ENCODE measurements around the gene CTNND2. TPM values are rescaled to one million over a fixed set of nuclear protein-coding genes. Genes with fewer than 3 reads are reported as not detected.

The CTNND2 gene
- total RNA-seq, 1 donor from 2014 or later: 143 TPM

GRCh38 chr5:11082404-11082945, 821.8 kb downstream of the CTNND2 start:
- H3K27me3 Mint-ChIP-seq: no peaks in the 10 kb centered on the region
- H3K4me1 Mint-ChIP-seq (ENCODE audit: low read depth): peaks cover 14% of the 10 kb centered on the region
- no peak for TF ChIP-seq CTCF (IDR thresholded peaks at IDR 0.05; ENCODE audit: unreplicated experiment)
- H3K27ac Mint-ChIP-seq: no peak overlapping the region
- peaks cover 4% of the 10 kb centered on the region for H3K9me3 Mint-ChIP-seq (ENCODE audit: low read depth)
- no peak for DNase-seq (ENCODE audit: low spot score, unreplicated experiment)
- no peak overlapping the region for H3K4me3 Mint-ChIP-seq (ENCODE audit: low read depth)
- H3K36me3 Mint-ChIP-seq (ENCODE audit: insufficient read depth): peaks cover 30% of the 10 kb centered on the region

GRCh38 chr5:11076945-11077613, 827.2 kb downstream of the CTNND2 start:
- no peak overlapping the region for H3K4me3 Mint-ChIP-seq (ENCODE audit: low read depth)
- H3K27me3 Mint-ChIP-seq: no peaks in the 10 kb centered on the region
- H3K36me3 Mint-ChIP-seq (ENCODE audit: insufficient read depth): peaks cover 24% of the 10 kb centered on the region
- peaks cover 3% of the 10 kb centered on the region for H3K9me3 Mint-ChIP-seq (ENCODE audit: low read depth)
- H3K4me1 Mint-ChIP-seq (ENCODE audit: low read depth): peaks cover 14% of the 10 kb centered on the region
- no peak for DNase-seq (ENCODE audit: low spot score, unreplicated experiment)
- TF ChIP-seq CTCF (IDR thresholded peaks at IDR 0.05; ENCODE audit: unreplicated experiment): no peak
- no peak overlapping the region for H3K27ac Mint-ChIP-seq

GRCh38 chr5:11075035-11075805, 829.0 kb downstream of the CTNND2 start:
- Mint-ChIP-seq H3K9me3 (ENCODE audit: low read depth) (peaks cover 5% of the 10 kb centered on the region), H3K4me3 (ENCODE audit: low read depth) (no peak overlapping the region), H3K27ac (no peak overlapping the region), H3K4me1 (ENCODE audit: low read depth) (peaks cover 14% of the 10 kb centered on the region), H3K27me3 (no peaks in the 10 kb centered on the region), H3K36me3 (ENCODE audit: insufficient read depth) (peaks cover 25% of the 10 kb centered on the region)
- peak; percentile 17 for TF ChIP-seq CTCF (IDR thresholded peaks at IDR 0.05; ENCODE audit: unreplicated experiment)
- no peak for DNase-seq (ENCODE audit: low spot score, unreplicated experiment)

- no peak overlapping the region for H3K4me3 Mint-ChIP-seq (ENCODE audit: low read depth)
- peaks cover 16% of the 10 kb centered on the region for H3K9me3 Mint-ChIP-seq (ENCODE audit: low read depth)
- no peak for DNase-seq (ENCODE audit: low spot score, unreplicated experiment)
- peaks cover 32% of the 10 kb centered on the region for H3K36me3 Mint-ChIP-seq (ENCODE audit: insufficient read depth)
- H3K4me1 Mint-ChIP-seq (ENCODE audit: low read depth): peaks cover 2% of the 10 kb centered on the region
- H3K27ac Mint-ChIP-seq: no peak overlapping the region
- no peaks in the 10 kb centered on the region for H3K27me3 Mint-ChIP-seq
- TF ChIP-seq CTCF (IDR thresholded peaks at IDR 0.05; ENCODE audit: unreplicated experiment): no peak
Observed at GRCh38 chr5:11072568-11072967, 831.7 kb downstream of the CTNND2 start.

GRCh38 chr5:11072076-11072475, 832.2 kb downstream of the CTNND2 start:
- no peaks in the 10 kb centered on the region for H3K27me3 Mint-ChIP-seq
- peaks cover 16% of the 10 kb centered on the region for H3K9me3 Mint-ChIP-seq (ENCODE audit: low read depth)

More at GRCh38 chr5:11072076-11072475, 832.2 kb downstream of the CTNND2 start:
- no peak for TF ChIP-seq CTCF (IDR thresholded peaks at IDR 0.05; ENCODE audit: unreplicated experiment)
- no peak for DNase-seq (ENCODE audit: low spot score, unreplicated experiment)
- H3K4me3 Mint-ChIP-seq (ENCODE audit: low read depth): no peak overlapping the region
- no peak overlapping the region for H3K27ac Mint-ChIP-seq
- peaks cover 30% of the 10 kb centered on the region for H3K36me3 Mint-ChIP-seq (ENCODE audit: insufficient read depth)
- peaks cover 4% of the 10 kb centered on the region for H3K4me1 Mint-ChIP-seq (ENCODE audit: low read depth)

All from progenitor cell of endocrine pancreas (in vitro differentiated cells).